GM12891 (cell line): ENCODE measurements around the gene RASSF6.
"Not testable (repeated sequence)": the region's sequence is repeated elsewhere in the genome, so short reads cannot be mapped to it uniquely, and the experiment has no call there.

ENCODE experiments used
- DNase-seq: peaks from one replicate; pipeline ENCODE4 v3.0.0; 2011; ENCODE audit warnings: low spot score; ENCODE audit not compliant: insufficient read length
- FAIRE-seq: peaks from 2 replicates; lab custom pipeline; 2011; peaks lifted over from hg19 to GRCh38; lab: Jason Lieb, UNC
- PAX5 ChIP-seq: IDR thresholded peaks from 2 replicates; pipeline ENCODE4 v1.6.1; 2011; ENCODE audit warnings: low read length, moderate library complexity, mild to moderate bottlenecking; ENCODE audit not compliant: insufficient read depth, severe bottlenecking
- POLR2A ChIP-seq: IDR thresholded peaks from 2 replicates; pipeline ENCODE4 v1.6.1; 2011; ENCODE audit warnings: low read depth, low read length, control low read depth
- POLR2AphosphoS5 ChIP-seq: IDR thresholded peaks from 2 replicates; pipeline ENCODE4 v1.6.1; 2011; ENCODE audit warnings: low read depth, low read length, control low read depth
- POU2F2 ChIP-seq: IDR thresholded peaks from 2 replicates; pipeline ENCODE4 v1.6.1; 2011; ENCODE audit warnings: low read depth, mild to moderate bottlenecking, control low read depth, low read length, moderate library complexity
- SPI1 ChIP-seq: IDR thresholded peaks from 2 replicates; pipeline ENCODE4 v1.6.1; 2011; ENCODE audit warnings: low read depth, low read length, control low read depth
- TAF1 ChIP-seq: IDR thresholded peaks from 2 replicates; pipeline ENCODE4 v1.6.1; 2011; ENCODE audit warnings: low read depth, low read length, control low read depth

The RASSF6 gene

GRCh38 chr4:73577371-73577770, 42.9 kb downstream of the RASSF6 start:
- no peak for TF ChIP-seq TAF1
- no peak for TF ChIP-seq SPI1
- FAIRE-seq (no peak), DNase-seq (no peak)

DNA sequence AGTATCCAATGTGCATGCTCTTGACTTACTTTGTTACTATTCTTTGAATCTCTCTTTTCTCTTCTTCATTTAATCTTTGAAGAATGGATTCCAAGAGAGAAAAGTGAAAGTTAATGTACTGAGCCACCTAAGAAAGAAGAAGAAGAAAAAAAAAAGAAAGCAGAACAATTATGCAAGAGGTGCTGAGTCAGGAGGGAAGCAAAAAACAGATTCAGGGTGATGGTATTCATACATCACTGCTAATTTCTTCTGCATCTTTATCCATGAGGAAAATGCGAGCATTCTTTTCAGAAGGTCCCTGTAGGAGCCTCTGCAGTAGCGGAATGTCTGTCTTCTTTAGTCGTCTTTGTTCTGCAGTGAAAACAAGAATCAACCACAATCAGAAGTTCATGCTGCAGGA, 43.9 kb downstream of the RASSF6 start:
- DNase-seq (no peak), FAIRE-seq (no peak)
- TF ChIP-seq POLR2A (no peak), POU2F2 (no peak), POLR2AphosphoS5 (no peak), TAF1 (no peak), PAX5 (no peak), SPI1 (no peak)

GRCh38 chr4:73575660-73576059, 44.6 kb downstream of the RASSF6 start:
- TF ChIP-seq PAX5 (no peak), POLR2AphosphoS5 (no peak), POLR2A (no peak), SPI1 (no peak), TAF1 (no peak), POU2F2 (no peak)
- FAIRE-seq: no peak
- no peak for DNase-seq

GRCh38 chr4:73573794-73574528, 46.3 kb downstream of the RASSF6 start:
- FAIRE-seq (peak; percentile 85), DNase-seq (no peak)
- no peak for TF ChIP-seq TAF1

GRCh38 chr4:73550865-73551264, 69.4 kb downstream of the RASSF6 start:
- DNase-seq, FAIRE-seq: not testable (repeated sequence)

GRCh38 chr4:73544620-73545019, 75.6 kb downstream of the RASSF6 start:
- DNase-seq (no peak), FAIRE-seq (no peak)
- TF ChIP-seq TAF1: no peak
- TF ChIP-seq SPI1: no peak
- no peak for TF ChIP-seq POU2F2
- no peak for TF ChIP-seq POLR2AphosphoS5
- TF ChIP-seq PAX5: no peak
- TF ChIP-seq POLR2A: no peak

DNA sequence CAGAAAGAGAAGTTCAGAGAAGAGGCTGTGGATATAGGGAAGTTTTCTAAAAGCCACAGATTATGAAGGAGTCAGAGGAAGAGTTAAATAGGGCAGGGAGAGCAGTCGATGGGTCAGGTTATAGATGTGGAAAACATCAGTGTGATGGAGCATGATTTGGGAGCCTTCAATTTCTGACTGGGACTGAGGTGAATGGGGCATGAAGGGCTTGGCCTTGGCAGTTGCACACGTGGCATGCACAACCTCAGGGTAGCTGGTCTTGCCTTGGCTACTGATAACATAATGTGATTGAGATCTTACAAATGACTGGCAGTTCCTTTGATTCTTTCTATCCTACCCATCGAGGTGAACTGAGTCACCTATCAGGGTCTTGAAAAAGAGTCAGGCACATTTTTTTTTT, 79.0 kb downstream of the RASSF6 start:
- TF ChIP-seq POLR2AphosphoS5: no peak
- no peak for TF ChIP-seq TAF1
- TF ChIP-seq SPI1: no peak
- DNase-seq (no peak), FAIRE-seq (no peak)

DNA sequence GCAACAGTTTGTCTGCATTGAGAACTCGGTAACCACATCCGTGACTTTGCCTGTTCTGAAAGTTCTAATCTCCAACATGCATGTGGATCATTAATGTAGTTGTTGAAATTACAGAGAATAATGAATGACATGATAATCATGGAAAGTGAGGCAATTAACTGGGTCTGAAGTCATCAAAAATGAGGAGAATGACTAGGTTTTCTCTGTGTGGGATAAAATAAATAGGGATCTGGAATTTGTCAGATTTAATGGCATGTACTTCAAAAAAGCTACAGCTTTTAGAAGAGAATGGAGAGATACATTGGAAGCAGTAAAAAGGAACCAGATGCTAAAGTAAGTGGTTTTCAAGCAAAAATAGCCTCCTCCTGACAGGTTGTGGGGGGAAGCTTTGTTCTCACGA, 79.4 kb downstream of the RASSF6 start:
- no peak for FAIRE-seq

GRCh38 chr4:73539386-73539785, 80.8 kb downstream of the RASSF6 start:
- TF ChIP-seq POU2F2 (no peak), SPI1 (no peak), PAX5 (no peak), TAF1 (no peak), POLR2A (no peak), POLR2AphosphoS5 (no peak)
- no peak for FAIRE-seq
- no peak for DNase-seq

More for the DNA sequence above, 79.4 kb downstream of the RASSF6 start:
- no peak for DNase-seq
- no peak for TF ChIP-seq POLR2AphosphoS5
- no peak for TF ChIP-seq SPI1
- no peak for TF ChIP-seq TAF1
- TF ChIP-seq POU2F2: no peak
- no peak for TF ChIP-seq POLR2A
- no peak for TF ChIP-seq PAX5

DNA sequence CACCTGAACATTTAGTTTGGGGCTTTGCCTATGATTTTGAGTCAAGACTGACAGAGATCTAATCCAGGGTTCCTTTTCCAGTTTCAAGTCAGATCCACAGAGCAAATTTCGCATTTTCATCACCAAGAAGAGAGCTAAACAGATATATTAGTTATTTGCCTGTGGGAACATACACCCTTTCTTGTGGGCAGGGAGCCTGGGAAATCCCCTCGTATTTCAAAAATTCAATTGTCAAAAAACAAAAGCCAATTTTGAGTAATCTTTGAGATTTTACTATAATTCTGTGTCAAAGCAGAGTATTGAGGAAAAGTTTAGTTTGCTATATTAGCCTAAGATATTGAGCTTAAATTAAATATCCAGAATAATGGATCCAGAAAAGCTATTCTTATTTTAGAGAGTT, 82.1 kb downstream of the RASSF6 start:
- FAIRE-seq (no peak), DNase-seq (no peak)
- no peak for TF ChIP-seq TAF1
- TF ChIP-seq PAX5: no peak
- TF ChIP-seq POLR2AphosphoS5: no peak
- no peak for TF ChIP-seq SPI1
- no peak for TF ChIP-seq POU2F2
- TF ChIP-seq POLR2A: no peak
